Stimulated activated naive CD4-positive, alpha-beta T cell treated with Interleukin-2 at 50 U/mL for 16 hours (primary cell): ENCODE results near the gene TXNL4A.

Experiments
- DNase-seq: peaks from one replicate; lab custom pipeline; 2025; lab: John Stamatoyannopoulos, UW

The TXNL4A gene

DNA sequence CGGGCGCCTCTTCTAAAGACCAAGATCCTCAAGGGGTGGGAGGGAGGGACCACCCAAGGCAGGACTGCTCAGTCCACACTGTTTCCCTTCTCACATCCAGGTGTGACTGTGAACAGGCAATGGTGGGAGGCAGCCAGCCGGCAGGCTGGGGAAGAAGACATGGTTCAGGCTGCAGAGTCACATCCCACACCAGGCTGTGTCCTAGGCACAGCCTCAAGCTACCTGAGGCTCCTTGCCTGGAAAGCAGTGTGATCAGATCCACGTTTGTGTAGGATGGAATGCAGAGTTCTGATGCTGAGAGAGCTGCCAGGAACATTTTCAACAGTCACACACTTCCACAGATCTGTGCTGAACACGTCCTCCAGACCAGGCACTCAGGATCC, 53.3 kb downstream of the TXNL4A start:
- DNase-seq, result no peak

DNA sequence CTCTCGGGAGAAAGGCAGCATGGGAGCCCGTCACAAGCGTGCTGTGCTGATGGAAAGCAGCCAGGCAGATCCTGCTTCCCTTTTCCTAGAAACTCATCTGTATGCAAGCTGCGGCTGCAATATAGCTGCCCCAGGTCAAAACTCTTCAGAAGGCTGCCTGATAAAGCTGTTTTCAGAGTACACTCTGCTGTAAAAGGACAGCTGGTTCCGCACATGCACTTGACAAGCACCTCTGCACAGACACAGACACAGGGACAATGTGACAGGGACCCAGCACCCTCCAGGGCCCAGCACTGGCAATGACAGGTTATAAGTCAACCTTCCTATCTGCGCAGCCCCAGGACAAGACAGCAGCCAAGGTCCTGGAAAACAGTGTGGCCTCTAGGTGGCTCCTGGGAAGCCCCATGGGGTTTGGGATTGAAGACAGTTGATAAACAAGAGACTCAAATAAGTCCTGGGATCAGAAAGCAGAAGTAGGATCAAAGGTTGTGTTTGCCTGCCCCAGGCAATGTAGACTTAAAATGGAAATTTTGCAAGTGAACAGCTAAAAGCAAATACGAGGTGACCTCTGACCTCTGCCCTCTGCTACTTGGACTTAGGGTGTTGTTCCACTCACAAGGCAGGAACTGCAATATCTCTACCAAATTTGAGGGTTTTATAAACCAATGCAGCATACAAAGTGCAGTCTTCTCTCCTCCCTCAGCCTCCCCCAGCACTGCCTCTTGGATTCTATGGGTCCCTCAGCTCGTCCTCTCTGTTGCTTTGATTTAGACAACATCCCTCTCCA, 53.9 kb downstream of the TXNL4A start:
- DNase-seq, result no peak

DNA sequence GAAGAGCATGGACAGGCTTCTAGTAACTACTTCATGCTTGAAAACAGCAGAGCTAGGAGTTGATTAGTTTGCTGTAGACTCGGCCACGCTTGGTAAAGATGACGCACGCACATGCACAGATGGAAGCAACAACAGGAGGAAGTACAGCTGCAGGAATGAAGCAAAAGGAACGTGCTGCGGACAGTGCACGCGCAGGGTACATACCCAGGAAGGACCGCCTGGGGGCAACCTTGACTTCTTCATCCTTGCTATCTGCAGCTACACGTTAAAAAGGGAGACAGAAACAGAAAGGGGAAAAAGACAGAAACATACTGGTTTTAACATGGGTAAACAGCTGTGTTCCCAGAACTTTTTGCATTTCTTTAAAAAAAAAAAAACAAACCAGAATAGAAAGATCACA, 54.6 kb downstream of the TXNL4A start:
- no peak for DNase-seq

DNA sequence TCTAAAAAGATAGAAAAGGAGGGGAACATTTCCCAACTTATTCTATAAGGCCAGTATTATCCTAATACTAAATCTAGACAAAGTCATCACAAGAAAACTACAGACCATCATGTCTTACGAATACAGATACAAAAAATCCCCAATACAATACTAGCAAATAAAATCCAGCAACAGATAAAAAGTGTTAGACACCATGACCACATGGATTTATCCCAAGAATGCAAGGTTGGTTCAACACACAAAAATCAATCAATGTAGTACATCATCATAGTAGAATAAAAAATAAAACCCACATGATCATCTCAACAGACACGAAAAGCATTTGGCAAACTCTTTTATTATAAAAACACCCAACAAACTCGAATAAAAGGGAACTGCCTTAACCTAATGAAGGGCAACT, 55.5 kb downstream of the TXNL4A start:
- no peak for DNase-seq

DNA sequence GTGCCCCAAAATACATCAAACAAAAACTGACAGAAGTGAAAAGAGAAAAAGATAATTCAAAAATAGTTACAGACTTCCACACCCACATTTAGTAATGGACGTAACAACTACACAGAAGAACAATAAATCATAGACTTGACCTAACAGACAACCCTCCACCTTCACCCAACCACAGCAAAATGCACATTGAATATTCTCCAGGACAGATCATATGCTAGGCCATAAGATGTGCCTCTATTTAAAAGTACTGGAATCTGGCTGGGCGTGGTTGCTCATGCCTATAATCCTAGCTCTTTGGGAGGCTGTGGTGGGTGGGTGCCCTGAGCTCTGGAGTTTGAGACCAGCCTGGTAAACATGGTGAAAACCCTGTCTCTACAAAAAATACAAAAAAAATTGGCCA, 56.9 kb downstream of the TXNL4A start:
- no peak for DNase-seq

DNA sequence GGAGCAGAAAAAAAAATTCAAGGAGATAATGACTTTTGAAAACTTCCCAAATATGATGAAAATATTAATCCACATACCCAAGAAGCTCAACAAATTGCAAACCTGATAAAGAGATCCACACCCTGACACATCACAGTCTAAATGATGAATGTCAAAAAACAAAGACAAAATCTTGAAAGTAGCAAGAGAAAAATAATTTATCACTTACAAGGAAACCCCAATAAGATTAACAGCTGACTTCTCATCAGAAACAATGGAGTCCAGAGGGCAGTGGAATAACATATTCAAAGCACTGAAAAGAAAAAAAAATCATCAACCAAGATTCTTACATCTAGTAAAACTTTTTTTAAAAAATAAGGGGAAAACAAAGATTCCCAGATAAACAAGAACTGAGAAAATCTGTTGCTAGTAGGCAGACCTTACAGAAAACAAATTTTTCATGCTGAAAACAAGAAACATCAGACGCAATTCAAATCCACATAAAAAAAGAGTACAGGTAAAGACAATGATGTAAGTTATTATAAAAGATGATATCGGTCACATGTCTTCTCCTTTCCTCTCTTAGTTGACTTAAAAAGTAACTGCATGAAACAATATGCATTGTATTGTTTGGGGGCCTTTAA, 58.2 kb downstream of the TXNL4A start:
- DNase-seq, result no peak

DNA sequence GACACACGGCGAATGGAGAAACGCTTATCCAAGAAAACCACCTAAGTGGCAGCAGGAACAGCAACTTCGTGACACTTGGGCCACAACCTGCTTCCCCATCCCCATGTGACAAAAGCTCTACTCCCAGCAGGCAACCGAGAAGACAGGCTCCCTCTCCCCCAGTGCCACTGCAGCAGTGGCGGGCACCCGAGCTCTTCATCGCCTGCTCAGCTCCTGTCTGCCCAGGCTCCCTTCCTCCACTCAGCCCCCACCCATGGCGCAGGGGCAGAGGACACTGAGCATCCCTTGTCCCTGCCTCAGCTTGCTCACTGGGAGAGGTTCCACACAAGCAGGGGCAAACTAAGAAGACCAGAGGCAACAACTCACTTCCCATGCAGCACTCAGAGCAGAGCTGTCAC, 59.8 kb downstream of the TXNL4A start:
- DNase-seq, result no peak

DNA sequence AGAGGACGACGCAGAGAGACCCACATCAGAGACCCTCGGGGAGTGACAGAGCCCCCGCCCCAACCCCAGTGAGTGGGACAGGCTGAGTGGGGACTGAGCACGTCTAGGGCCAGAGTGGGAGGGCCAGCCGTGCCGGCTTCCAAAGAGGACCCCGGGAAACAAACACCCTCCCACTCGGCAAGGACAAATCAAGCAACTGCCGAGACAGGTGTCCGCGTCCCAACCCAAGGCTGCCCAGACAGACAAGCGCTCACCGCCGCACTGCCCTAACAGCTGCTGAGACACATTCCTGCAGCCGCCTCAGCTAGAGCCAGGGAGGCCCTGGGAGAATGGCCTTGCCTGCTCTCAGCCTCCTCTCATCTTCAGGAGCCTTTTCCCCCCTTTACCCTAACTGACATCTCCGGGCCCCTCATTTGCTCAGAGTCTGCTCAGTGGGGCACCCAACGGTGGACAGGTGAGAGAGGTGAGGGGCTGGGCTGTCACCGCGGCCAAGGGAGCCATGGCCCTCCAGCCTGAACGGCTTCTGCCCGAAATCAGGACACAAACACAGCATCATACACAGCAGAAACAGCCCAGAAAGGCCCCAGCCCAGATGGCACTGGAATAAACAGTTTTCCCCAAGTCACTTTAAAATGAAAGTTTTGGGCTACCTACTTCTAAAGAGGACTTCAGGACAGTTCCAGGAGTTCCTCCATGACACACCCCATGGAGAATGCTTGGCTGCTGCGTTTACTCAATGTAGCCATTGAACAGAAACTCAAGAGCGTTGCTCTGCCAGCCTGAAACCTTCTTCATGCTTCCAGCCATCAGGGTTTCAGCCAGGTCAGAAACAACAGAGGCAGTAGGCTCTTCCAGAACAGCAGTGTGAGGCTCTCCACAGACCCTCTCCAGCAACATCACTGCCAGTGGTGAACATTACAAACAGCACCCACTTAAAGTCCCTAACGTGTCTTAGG, 60.5 kb downstream of the TXNL4A start:
- no peak for DNase-seq

DNA sequence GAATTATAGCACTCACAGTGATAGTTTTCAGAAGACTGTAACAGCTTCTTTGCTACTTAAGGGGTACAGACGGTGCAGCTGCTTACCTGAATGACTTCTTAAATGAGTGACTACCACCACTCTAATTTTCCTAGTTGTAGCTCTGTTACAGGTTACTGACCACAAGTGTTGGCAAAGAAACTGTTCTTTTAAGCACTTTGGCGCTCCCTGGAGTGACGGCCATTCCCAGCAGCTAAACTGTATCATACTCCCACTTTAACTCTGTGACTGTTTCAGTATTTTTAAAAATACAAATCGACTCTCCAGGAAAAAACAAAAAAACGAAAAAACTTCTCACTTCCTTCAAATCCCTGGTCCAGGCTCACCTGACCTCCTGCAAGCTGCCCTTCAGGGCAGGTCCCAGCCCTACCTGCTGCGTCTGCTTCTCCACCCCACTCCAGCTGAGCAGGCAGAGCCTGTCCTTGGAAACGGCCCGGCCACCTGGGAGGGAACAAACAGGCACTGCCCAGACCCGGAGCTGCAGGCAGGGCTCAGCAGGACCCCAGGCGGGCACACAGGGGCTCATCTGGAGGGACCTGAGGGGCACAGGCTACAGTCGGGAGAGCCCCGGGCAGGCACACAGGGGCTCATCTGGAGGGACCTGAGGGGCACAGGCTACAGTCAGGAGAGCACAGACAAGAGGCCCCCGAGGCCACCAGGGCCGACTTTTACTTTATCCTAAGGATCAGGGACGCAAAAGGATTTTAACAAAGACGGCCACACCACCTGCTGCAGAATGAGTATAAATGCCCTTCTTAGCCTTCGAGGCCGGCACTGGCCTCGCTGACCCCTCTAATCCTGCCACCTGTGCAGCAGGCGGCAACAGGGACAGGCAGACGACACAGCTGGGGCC, 61.4 kb downstream of the TXNL4A start:
- DNase-seq, result no peak

DNA sequence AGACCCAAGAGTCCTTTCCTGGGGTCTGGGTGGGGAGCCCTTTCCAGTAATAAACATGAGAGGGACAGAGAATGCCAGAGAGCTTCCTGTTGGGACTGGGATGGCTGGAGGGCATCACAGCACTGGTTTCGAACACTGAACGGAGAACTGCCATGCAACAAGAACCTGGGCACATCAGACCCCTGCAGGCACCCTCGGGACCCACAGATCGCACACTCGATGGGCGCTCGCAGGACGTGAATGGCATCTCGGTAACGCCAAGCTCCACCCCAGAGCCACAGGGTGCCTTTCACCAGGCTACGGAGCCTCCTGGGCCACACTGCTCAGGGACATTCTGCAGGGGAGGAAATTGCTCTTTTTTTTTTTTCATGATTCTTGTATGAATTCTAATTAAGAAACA, 62.1 kb downstream of the TXNL4A start:
- DNase-seq, result no peak

DNA sequence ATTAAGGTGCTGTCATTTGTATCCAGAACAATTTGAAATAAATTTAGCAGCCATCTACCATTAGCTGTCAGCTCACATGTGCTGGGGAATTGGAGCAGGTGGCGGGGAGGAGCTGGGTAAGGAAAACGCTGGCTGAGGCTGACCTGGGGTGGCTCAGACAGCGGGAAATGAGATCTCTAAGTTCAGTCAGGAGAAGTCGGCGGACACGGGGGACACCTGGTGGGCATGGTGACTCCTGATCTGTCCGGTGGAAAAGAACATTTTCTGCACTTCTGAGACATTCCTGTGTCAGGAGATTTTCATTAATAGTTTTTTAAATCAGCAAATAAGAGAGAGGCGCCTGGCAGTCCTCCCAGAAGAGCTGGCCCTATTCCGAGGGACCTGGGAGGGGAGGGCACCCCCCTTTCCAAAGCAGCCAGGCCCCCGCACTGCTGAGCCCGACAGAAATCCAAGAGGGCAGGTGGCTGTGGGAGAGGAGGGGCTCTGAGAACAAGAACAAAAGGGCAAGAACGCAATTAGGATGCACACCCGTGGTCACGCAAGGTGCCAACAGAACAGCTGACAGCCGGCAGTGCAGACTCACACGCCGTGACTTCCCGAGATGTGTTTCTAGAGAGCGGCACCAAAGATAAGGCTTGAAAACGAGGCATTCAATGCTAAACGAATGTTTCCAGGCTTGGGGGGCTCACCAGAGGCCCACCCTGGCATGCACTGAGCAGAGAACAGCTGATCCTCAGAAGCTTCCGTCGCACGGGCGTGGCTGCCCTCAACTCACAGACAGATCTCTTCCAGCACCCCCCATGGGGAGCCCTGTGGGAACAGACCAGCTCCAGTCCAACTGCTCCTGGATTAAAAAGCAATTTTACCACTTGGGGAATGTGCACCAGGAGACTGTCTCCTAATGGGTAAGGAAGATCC, 63.3 kb downstream of the TXNL4A start:
- no peak for DNase-seq

DNA sequence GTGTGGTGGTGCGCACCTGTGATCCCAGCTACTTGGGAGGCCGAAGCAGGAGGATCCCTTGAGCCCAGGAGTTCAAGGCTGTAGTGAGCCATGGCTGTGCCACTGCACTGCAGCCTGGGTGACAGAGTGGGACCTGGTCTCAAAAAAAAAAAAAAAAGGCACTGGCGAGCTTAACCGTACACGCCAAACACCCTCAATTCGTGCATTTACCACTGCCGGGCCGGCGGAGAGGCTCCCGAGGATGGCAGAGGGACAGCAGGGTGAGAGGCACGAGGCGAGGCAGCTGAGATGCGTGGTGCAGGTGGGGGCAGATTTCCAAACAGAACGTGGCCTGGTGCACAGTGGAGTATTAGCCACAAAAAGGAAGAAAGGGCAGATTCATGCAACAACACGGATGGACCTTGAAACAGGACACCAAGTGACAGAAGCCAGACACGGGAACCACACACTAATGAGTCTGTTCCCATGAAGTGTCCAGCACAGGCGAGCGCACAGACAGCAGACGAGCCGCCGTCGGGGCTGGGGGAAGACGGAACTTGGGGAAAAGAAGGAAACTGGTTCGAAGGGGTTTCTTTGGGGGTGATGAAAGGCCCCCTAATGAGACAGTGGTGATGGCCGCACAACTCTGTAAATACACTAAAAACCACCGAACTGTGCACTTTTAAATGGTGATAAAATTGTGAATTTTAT, 64.3 kb downstream of the TXNL4A start:
- no peak for DNase-seq

DNA sequence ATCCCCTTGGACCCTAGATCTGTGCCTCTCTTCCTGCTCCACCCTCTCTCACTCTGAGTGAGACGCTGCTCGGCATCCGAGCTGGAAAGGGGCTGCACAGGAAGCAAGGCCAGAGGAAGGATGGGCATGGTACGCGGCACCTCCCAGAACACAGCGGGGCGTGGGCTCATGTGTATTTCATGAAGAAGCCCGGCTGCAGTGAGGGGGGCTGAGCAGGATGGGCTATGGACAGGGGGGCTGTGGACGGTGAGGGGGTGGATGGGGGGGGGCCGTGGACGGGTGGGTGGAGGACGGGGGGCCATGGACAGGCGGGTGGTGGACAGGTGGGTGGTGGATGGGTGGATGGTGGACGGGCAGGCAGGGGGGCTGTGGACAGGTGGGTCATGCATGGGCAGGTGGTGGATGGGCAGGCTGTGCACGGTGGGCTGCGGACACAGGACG, 65.4 kb downstream of the TXNL4A start:
- no peak for DNase-seq

DNA sequence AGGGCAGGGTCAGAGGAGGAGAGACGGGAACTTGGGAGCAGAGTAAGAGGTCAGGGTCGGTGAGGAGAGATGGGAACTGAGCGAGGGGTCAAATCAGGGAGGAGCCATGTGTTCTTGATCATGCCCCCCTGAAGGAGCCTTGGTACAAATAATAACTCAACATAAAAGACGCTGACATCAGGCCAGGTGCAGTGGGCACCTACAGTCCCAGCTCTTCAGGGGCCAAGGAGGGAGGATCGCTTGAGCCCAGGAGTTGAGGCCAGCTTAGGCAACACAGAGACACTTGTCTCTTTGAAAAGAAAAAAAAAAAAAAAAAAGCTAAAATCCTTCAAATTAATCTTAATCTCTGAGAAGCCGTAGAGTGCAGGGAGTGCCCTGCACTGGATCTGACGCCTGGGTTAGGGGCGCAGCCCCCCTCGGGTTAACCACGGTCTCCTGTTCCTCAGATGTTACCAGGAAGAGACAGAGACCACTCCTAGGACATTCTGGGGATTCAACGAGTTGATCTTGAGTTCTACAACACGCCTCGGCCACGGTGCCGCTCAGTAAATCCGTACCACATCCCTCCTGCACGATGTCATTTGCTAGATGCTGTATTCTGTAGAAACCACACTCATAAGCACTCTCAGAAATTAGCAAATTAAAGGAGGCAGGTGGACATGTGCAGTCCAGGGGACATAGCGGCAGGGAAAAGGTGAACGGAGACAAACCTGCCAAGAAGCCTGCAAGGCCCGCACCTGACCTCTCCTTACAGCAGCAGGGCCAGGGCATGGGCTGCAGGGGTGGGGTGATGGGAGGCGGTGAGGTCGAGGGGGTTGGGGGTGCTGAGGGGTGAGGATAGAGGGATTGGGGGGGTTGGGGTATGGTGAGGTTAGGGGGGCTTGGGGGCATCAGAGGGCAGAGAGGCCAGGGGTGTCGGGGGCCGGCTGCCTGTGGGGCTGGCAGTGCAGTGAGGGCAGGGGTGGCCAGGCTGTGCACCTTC, 66.1 kb downstream of the TXNL4A start:
- DNase-seq, result no peak
